Astrocyte of the cerebellum (primary cell): ENCODE data around the gene PCDHA1.

Experiments used
- DNase-seq: peaks from one replicate; pipeline ENCODE4 v3.0.0-alpha.2; 2011; ENCODE audit warnings: low read depth
- H3K4me3 ChIP-seq: 2 replicates; pipeline ENCODE4 v1.5.1; 2011; ENCODE audit warnings: mild to moderate bottlenecking, low read depth, low read length, moderate library complexity
- CTCF ChIP-seq: IDR thresholded peaks from 2 replicates; pipeline ENCODE4 v1.5.1; 2012; ENCODE audit warnings: low read length, low read depth, moderate library complexity, mild to moderate bottlenecking; ENCODE audit errors: missing control alignments
- in situ Hi-C: cut with HindIII; loops from 2 replicates; pipeline ENCODE4 v1.10.0; 2017; ENCODE audit warnings: low sequenced_read_pairs

PCDHA1 gene

GRCh38 chr5:141001844-141002604 lies 216.1 kb downstream of the PCDHA1 start:
- TF ChIP-seq CTCF = no peak
- H3K4me3 ChIP-seq = peak overlapping the region; percentile 21

GRCh38 chr5:141002605-141002965 lies 216.6 kb downstream of the PCDHA1 start:
- no peak for TF ChIP-seq CTCF
- no peak for DNase-seq
- in situ Hi-C loops = no loop called here
- no peak overlapping the region for H3K4me3 ChIP-seq

More at GRCh38 chr5:141001844-141002604, 216.1 kb downstream of the PCDHA1 start:
- DNase-seq = no peak
- in situ Hi-C loops = no loop called here

- TF ChIP-seq CTCF = no peak
- in situ Hi-C loops = no loop called here
- H3K4me3 ChIP-seq = no peak overlapping the region
- DNase-seq = no peak
These were observed 217.1 kb downstream of the PCDHA1 start for GRCh38 chr5:141003031-141003430.

GRCh38 chr5:141003791-141004611 lies 218.1 kb downstream of the PCDHA1 start:
- H3K4me3 ChIP-seq = no peak overlapping the region
- in situ Hi-C loops = no loop called here
- no peak for TF ChIP-seq CTCF
- no peak for DNase-seq

- no peak for TF ChIP-seq CTCF
- DNase-seq = no peak
- in situ Hi-C loops = no loop called here
- H3K4me3 ChIP-seq = no peak overlapping the region
These were observed 221.9 kb downstream of the PCDHA1 start for GRCh38 chr5:141007791-141008190.

GRCh38 chr5:141010047-141010793 lies 224.3 kb downstream of the PCDHA1 start:
- TF ChIP-seq CTCF = no peak
- no peak overlapping the region for H3K4me3 ChIP-seq
- DNase-seq = no peak
- in situ Hi-C loops = no loop called here
